Endothelial cell of umbilical vein (primary cell): ENCODE results near the gene SDK2.

Experiments used
- POLR2A ChIP-seq: IDR thresholded peaks from 2 replicates; pipeline ENCODE4 v1.6.1; 2012; ENCODE audit warnings: low read depth, mild to moderate bottlenecking, control low read depth, low read length
- TF ChIP-seq, protein P1 (sequence below), 2 donors: IDR thresholded peaks; 1 replicate in 1 of 2; 2 replicates in 1 of 2; pipeline ENCODE4 v1.5.1; 2011; ENCODE audit warnings: low read length in 2 of 2, mild to moderate bottlenecking in 2 of 2, moderate library complexity in 2 of 2, control low read depth in 1 of 2, inconsistent platforms in 1 of 2, low read depth in 1 of 2; ENCODE audit not compliant: insufficient read depth in 1 of 2; ENCODE audit errors: extremely low read depth in 1 of 2

DNA sequence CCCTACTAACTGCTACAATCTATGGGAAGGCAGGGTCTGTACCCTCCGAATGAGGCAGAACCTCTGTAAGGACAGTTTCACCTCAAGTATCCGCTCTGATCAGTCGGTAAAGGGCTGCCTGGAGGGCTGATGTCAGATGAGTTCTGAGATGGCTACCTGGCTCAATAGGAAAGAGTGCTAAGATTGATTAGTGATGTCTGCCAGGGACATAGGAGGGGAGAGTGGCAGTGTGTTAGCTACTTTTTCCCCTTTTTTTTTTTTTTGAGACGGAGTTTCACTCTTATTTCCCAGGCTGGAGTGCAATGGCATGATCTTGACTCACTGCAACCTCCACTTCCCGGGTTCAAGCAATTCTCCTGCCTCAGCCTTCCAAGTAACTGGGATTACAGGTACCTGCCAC is 293.4 kb downstream of the SDK2 start:
- TF ChIP-seq, protein P1, sequence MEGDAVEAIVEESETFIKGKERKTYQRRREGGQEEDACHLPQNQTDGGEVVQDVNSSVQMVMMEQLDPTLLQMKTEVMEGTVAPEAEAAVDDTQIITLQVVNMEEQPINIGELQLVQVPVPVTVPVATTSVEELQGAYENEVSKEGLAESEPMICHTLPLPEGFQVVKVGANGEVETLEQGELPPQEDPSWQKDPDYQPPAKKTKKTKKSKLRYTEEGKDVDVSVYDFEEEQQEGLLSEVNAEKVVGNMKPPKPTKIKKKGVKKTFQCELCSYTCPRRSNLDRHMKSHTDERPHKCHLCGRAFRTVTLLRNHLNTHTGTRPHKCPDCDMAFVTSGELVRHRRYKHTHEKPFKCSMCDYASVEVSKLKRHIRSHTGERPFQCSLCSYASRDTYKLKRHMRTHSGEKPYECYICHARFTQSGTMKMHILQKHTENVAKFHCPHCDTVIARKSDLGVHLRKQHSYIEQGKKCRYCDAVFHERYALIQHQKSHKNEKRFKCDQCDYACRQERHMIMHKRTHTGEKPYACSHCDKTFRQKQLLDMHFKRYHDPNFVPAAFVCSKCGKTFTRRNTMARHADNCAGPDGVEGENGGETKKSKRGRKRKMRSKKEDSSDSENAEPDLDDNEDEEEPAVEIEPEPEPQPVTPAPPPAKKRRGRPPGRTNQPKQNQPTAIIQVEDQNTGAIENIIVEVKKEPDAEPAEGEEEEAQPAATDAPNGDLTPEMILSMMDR (IDR thresholded peaks at IDR 0.05; ENCODE audit: extremely low read depth in 1 of 2, insufficient read depth in 1 of 2, low read depth in 1 of 2, low read length in 2 of 2), result no peak
- TF ChIP-seq POLR2A, result no peak
